H7 (cell line): Measurements from ENCODE around the gene CHST11. TPM values are rescaled to one million over a fixed set of nuclear protein-coding genes. Genes with fewer than 3 reads are reported as not detected.
A peak's percentile ranks its signal among the peaks of the same experiment; 100 is the strongest.
"Not testable (repeated sequence)": the region's sequence is repeated elsewhere in the genome, so short reads cannot be mapped to it uniquely, and the experiment has no call there.

ENCODE experiments used
- DNase-seq: peaks from one replicate; pipeline ENCODE4 v3.0.0; 2012
- H3K27me3 ChIP-seq: 2 replicates; pipeline ENCODE4 v1.6.0; 2011; ENCODE audit warnings: mild to moderate bottlenecking, low read length; ENCODE audit not compliant: control insufficient read depth, insufficient read depth
- H3K36me3 ChIP-seq: replicated peaks from 2 replicates; pipeline ENCODE4 v1.5.1; 2011; ENCODE audit warnings: low read length; ENCODE audit not compliant: control insufficient read depth, insufficient read depth
- H3K4me3 ChIP-seq: 2 replicates; pipeline ENCODE4 v1.5.1; 2011; ENCODE audit warnings: low read depth, mild to moderate bottlenecking, control low read depth, low read length, moderate library complexity; ENCODE audit not compliant: insufficient read depth
- total RNA-seq: library from RNA; depleted of rRNA; stranded (reverse); fragments of >200 nt; shearing (Covaris generic); gene quantifications from 2 replicates; pipeline ENCODE4 v1.2.3, GENCODE V29; 2014

Gene CHST11
- total RNA-seq, 1 experiment from 2014 or later = 14.5 TPM

- no peaks in the 10 kb centered on the region for H3K27me3 ChIP-seq
- H3K36me3 ChIP-seq = no peaks in the 10 kb centered on the region
- no peak for DNase-seq
- no peak overlapping the region for H3K4me3 ChIP-seq
These were observed 81.3 kb downstream of the CHST11 start for GRCh38 chr12:104538056-104538455.

- DNase-seq = no peak
- no peaks in the 10 kb centered on the region for H3K36me3 ChIP-seq
- no peaks in the 10 kb centered on the region for H3K27me3 ChIP-seq
- H3K4me3 ChIP-seq = no peak overlapping the region
These were observed 82.2 kb downstream of the CHST11 start for GRCh38 chr12:104538891-104539462.

GRCh38 chr12:104544836-104545235 is 88.1 kb downstream of the CHST11 start:
- Histone ChIP-seq H3K27me3 (no peaks in the 10 kb centered on the region), H3K4me3 (no peak overlapping the region), H3K36me3 (no peaks in the 10 kb centered on the region)
- peak; percentile 40 for DNase-seq

- DNase-seq = no peak
- H3K36me3 ChIP-seq = no peaks in the 10 kb centered on the region
- H3K4me3 ChIP-seq = no peak overlapping the region
- H3K27me3 ChIP-seq = no peaks in the 10 kb centered on the region
These were observed 89.8 kb downstream of the CHST11 start for GRCh38 chr12:104546575-104546974.

GRCh38 chr12:104547235-104547634 is 90.5 kb downstream of the CHST11 start:
- Histone ChIP-seq H3K4me3 (no peak overlapping the region), H3K36me3 (no peaks in the 10 kb centered on the region), H3K27me3 (no peaks in the 10 kb centered on the region)
- DNase-seq = no peak

DNA sequence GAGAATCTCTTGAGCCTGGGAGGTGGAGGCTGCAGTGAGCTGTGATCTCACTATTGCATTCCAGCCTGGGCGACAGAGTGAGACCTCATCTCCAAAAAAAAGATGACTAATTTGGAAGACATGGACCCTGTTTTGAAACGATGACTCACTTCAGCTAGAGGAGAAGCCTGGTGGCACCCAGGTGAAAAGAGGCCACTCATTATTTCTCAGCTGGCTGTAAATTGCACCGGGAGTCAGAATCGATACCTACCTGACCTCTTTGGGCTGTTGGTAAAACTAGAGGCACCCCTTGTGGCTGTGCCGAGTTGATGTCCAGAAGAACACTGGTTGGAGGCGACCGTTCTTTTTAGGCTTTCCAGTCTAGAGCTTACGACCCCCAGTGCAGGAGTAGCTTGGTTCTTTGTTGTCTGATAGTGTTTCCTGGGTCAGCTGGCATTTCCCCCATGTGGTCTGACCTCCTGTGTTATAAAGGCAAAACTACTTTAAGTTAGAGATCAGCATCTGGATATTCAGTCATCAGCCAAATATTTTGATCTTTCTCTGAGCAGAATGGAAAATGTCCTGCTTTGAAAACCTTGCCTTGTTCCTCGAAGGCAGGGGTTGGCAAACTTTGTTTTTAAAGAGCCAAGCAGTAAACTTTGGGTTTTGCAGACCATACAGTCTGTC is 93.2 kb downstream of the CHST11 start:
- Histone ChIP-seq H3K4me3 (no peak overlapping the region), H3K36me3 (no peaks in the 10 kb centered on the region), H3K27me3 (no peaks in the 10 kb centered on the region)
- no peak for DNase-seq

DNA sequence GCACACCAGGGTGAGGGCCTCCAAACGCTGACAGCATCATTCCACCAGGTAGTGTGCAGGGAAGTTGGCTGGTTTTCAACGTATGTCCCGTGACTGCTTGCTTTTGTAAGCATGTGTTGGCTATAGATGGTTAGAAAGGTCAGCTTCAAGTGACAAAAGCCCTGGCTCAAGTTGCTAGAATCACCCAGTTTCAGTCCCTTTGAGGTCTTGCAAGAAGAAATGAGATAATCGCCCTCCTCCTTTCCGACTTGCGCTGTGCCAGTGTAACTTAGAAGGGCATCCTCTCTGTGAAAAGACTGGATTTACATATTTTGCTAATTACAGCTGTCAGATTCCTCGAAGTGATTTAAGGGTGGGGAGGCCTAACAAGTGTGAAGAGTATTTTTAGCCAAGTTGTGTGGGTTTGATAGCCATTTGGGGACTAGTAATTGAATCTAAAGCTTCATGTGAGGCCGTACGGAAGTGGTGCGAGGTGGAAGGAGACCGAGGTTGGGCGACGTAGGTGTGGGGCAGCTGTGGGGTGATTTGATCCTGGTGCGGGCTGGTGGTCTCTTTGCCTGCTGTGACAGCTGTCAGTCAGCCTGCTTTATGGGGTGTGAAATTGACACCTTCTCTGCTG is 94.7 kb downstream of the CHST11 start:
- H3K36me3 ChIP-seq = no peaks in the 10 kb centered on the region
- DNase-seq = no peak
- H3K4me3 ChIP-seq = no peak overlapping the region
- no peaks in the 10 kb centered on the region for H3K27me3 ChIP-seq

- Histone ChIP-seq H3K4me3 (no peak overlapping the region), H3K36me3 (no peaks in the 10 kb centered on the region), H3K27me3 (no peaks in the 10 kb centered on the region)
- DNase-seq = no peak
These were observed 96.7 kb downstream of the CHST11 start for GRCh38 chr12:104553421-104553820.

DNA sequence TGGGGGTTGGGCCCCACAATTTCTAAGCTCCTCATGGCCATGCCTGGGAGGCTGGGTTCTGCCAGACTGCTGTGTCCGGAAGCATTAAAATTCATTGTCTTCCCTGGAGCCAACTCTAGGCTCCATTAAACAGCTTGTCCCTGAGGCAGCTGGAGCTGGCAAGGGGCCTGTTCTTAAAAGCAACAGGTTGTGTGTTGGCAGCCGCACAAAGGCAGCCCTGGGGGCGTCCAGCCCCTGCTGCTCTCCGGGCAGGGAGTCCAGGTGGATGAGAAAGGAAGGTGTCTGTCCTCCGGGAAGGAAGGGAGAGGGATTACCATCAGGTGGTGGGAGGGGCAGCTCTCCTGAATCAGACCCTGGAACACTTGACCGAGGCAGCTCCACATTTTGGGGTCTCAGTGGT is 98.9 kb downstream of the CHST11 start:
- peak; percentile 35 for DNase-seq
- Histone ChIP-seq H3K36me3 (no peaks in the 10 kb centered on the region), H3K4me3 (no peak overlapping the region), H3K27me3 (no peaks in the 10 kb centered on the region)

- no peak for DNase-seq
- H3K36me3 ChIP-seq = no peaks in the 10 kb centered on the region
- no peak overlapping the region for H3K4me3 ChIP-seq
- no peaks in the 10 kb centered on the region for H3K27me3 ChIP-seq
These were observed 100.9 kb downstream of the CHST11 start for GRCh38 chr12:104557488-104558195.

DNA sequence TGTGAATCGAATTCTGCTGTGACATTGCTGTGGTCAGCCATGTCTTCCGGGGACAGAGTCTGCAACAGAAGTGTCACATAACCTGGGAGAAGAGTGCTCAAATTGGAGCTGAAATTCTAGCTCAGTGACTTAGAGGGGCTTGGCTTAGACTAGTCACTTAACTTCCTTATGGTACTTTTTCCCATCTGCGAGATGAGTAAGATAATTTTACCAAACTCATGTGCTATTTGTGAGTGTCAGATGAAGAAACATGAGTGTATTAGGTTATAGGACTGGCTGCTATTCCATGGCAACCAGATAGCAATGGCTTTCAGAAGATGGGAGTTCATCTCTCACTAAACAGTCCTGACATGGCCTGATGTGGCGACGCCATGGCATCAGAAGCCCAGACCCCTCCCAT is 104.1 kb downstream of the CHST11 start:
- DNase-seq = no peak
- Histone ChIP-seq H3K27me3 (no peaks in the 10 kb centered on the region), H3K36me3 (no peaks in the 10 kb centered on the region), H3K4me3 (no peak overlapping the region)

DNA sequence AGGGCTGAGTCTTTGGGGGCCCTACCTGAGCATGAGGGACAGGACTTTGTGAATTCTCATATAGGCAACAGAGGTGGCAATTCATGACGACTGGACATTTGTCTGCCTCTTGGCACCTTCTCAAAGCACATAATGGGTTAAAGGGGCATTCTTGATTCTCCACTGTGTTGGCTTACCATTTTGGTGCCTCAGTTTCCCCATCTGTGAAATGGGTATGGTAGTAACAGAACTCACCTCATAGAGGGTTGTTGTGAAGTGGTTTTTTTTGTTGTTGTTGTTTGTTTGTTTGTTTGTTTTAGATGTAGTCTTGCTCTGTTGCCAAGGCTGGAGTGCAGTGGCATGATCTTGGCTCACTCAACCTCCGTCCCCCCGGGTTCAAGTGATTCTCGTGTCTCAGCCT is 106.0 kb downstream of the CHST11 start:
- no peaks in the 10 kb centered on the region for H3K27me3 ChIP-seq
- DNase-seq = no peak
- H3K36me3 ChIP-seq = no peaks in the 10 kb centered on the region
- H3K4me3 ChIP-seq = no peak overlapping the region

DNA sequence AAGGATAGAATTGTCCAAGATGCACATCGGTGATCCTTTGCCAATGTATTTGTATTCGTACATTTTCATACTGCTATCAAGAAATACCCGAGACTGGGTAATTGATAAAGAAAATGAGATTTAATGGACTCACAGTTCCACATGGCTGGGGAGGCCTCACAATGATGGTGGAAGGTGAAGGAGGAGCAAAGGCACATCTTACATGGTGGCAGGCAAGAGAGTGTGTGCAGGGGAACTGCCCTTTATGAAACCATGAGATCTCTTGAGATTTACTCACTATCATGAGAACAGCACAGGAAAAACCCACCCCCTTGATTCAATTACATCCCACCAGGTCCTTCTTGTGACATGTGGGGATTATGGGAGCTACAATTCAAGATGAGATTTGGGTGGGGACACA is 107.9 kb downstream of the CHST11 start:
- H3K27me3 ChIP-seq, DNase-seq, H3K4me3 ChIP-seq, H3K36me3 ChIP-seq: not testable (repeated sequence)

GRCh38 chr12:104565606-104566243 is 109.0 kb downstream of the CHST11 start:
- Histone ChIP-seq H3K27me3 (no peaks in the 10 kb centered on the region), H3K36me3 (no peaks in the 10 kb centered on the region), H3K4me3 (no peak overlapping the region)
- DNase-seq = no peak
